Measurements from ENCODE around the gene COPB1. TPM values are rescaled to one million over a fixed set of nuclear protein-coding genes. Genes with fewer than 3 reads are reported as not detected.

COPB1 gene
- total RNA-seq, 4 donors from 2014 or later: 62.8 to 66.0 (median 64.8) TPM

DNA sequence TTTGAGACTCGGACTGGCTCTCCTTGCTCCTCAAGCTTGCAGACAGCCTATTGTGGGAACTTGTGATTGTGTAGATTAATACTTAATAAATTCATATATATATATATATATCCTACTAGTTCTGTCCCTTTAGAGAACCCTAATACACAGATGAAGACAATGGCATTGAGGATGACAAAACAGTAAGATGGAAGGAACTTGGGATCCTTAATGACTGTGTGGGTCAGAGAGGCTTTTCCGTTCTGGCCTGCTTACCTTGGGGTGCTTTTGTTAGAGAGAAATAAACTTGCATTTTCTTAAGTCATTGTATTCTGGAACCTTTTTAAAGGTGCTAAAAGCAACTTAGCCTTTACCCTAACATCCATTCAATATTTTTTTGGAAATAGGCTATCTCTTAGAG is 91.0 kb downstream of the COPB1 start:
- TF ChIP-seq POLR2A (IDR thresholded peaks at IDR 0.05) (no peak), POLR2AphosphoS5 (IDR thresholded peaks at IDR 0.05) (no peak)
- TF ChIP-seq, protein P1, sequence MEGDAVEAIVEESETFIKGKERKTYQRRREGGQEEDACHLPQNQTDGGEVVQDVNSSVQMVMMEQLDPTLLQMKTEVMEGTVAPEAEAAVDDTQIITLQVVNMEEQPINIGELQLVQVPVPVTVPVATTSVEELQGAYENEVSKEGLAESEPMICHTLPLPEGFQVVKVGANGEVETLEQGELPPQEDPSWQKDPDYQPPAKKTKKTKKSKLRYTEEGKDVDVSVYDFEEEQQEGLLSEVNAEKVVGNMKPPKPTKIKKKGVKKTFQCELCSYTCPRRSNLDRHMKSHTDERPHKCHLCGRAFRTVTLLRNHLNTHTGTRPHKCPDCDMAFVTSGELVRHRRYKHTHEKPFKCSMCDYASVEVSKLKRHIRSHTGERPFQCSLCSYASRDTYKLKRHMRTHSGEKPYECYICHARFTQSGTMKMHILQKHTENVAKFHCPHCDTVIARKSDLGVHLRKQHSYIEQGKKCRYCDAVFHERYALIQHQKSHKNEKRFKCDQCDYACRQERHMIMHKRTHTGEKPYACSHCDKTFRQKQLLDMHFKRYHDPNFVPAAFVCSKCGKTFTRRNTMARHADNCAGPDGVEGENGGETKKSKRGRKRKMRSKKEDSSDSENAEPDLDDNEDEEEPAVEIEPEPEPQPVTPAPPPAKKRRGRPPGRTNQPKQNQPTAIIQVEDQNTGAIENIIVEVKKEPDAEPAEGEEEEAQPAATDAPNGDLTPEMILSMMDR (IDR thresholded peaks at IDR 0.05): no peak
- H3K27ac ChIP-seq: no peak overlapping the region
- no peaks in the 10 kb centered on the region for H3K9me3 ChIP-seq
- no peak for DNase-seq (ENCODE audit: low spot score in 2 of 2)
- no peaks in the 10 kb centered on the region for H3K36me3 ChIP-seq
- WGBS: 88% methylated on average over 2 of the region's 2 CpGs
- H3K4me3 ChIP-seq: no peak overlapping the region
- H3K27me3 ChIP-seq: no peaks in the 10 kb centered on the region
- H3K4me1 ChIP-seq: peaks cover 14% of the 10 kb centered on the region

Other genes starting within 250 kb of the COPB1 start
- 10 to 100 TPM; 24.1 to 28.5 (median 25.5) TPM for gene RRAS2, start 140.6 kb downstream of the COPB1 start, total RNA-seq
- 100 to 1,000 TPM in 2 of 4 donors, 10 to 100 TPM in 2; 86.1 to 115 (median 99.6) TPM for gene PSMA1, start 20.6 kb upstream of the COPB1 start, total RNA-seq
- 1 to 10 TPM; 1.9 to 6.8 (median 2.7) TPM for gene PDE3B, start 144.0 kb upstream of the COPB1 start, total RNA-seq